ACC112 (cell line): ENCODE results near the gene ZNF275.
"Not testable (repeated sequence)": the region's sequence is repeated elsewhere in the genome, so short reads cannot be mapped to it uniquely, and the experiment has no call there.

ENCODE experiments used
- H2AFZ ChIP-seq: fragments of 200-600 bp; sonication (generic); one replicate; pipeline ENCODE4 v1.6.0; 2017; ENCODE audit warnings: antibody characterized with exemption, low read length; ENCODE audit not compliant: unreplicated experiment
- H3K27ac ChIP-seq: fragments of 200-600 bp; sonication (generic); 2 replicates; pipeline ENCODE4 v1.5.1; 2014; ENCODE audit warnings: low read depth, mild to moderate bottlenecking, antibody characterized with exemption, low read length, moderate library complexity
- H3K27me3 ChIP-seq: fragments of 200-600 bp; sonication (generic); 2 replicates; pipeline ENCODE4 v1.6.1; 2014; ENCODE audit warnings: mild to moderate bottlenecking, antibody characterized with exemption, low read length, moderate library complexity, mixed read lengths; ENCODE audit not compliant: insufficient read depth
- H3K36me3 ChIP-seq: fragments of 200-600 bp; sonication (generic); 2 replicates; pipeline ENCODE4 v1.6.1; 2016; ENCODE audit warnings: mild to moderate bottlenecking, antibody characterized with exemption, low read length, moderate library complexity, mixed read lengths; ENCODE audit not compliant: insufficient read depth
- H3K4me1 ChIP-seq: fragments of 200-600 bp; sonication (generic); one replicate; pipeline ENCODE4 v1.6.1; 2016; ENCODE audit warnings: low read length, mixed read lengths; ENCODE audit not compliant: insufficient read depth, unreplicated experiment, control insufficient read depth
- H3K4me3 ChIP-seq: fragments of 200-600 bp; sonication (generic); 2 replicates; pipeline ENCODE4 v1.5.1; 2014; ENCODE audit warnings: mild to moderate bottlenecking, low read depth, low read length
- H3K79me2 ChIP-seq: fragments of 200-600 bp; sonication (generic); one replicate; pipeline ENCODE4 v1.6.0; 2016; ENCODE audit warnings: low read length; ENCODE audit not compliant: control insufficient read depth, unreplicated experiment, insufficient read depth

ZNF275 gene

GRCh38 chrX:153378607-153379006 lies 44.7 kb downstream of the ZNF275 start:
- H3K4me1 ChIP-seq: peaks cover 5% of the 10 kb centered on the region
- H3K79me2 ChIP-seq: no peaks in the 10 kb centered on the region
- no peak overlapping the region for H2AFZ ChIP-seq
- no peak overlapping the region for H3K4me3 ChIP-seq
- no peaks in the 10 kb centered on the region for H3K36me3 ChIP-seq
- no peaks in the 10 kb centered on the region for H3K27me3 ChIP-seq
- no peak overlapping the region for H3K27ac ChIP-seq

GRCh38 chrX:153379508-153379907 lies 45.6 kb downstream of the ZNF275 start:
- no peaks in the 10 kb centered on the region for H3K27me3 ChIP-seq
- no peaks in the 10 kb centered on the region for H3K36me3 ChIP-seq
- H2AFZ ChIP-seq: no peak overlapping the region
- H3K4me1 ChIP-seq: peaks cover 5% of the 10 kb centered on the region
- no peaks in the 10 kb centered on the region for H3K79me2 ChIP-seq
- no peak overlapping the region for H3K27ac ChIP-seq
- H3K4me3 ChIP-seq: no peak overlapping the region

- H3K27ac ChIP-seq: no peak overlapping the region
- H3K4me3 ChIP-seq: no peak overlapping the region
- no peaks in the 10 kb centered on the region for H3K27me3 ChIP-seq
- no peak overlapping the region for H2AFZ ChIP-seq
- H3K36me3 ChIP-seq: no peaks in the 10 kb centered on the region
- H3K79me2 ChIP-seq: no peaks in the 10 kb centered on the region
- H3K4me1 ChIP-seq: peaks cover 5% of the 10 kb centered on the region
Observed at GRCh38 chrX:153379971-153380581, 46.1 kb downstream of the ZNF275 start.

GRCh38 chrX:153380691-153381090 lies 46.7 kb downstream of the ZNF275 start:
- H3K36me3 ChIP-seq: no peaks in the 10 kb centered on the region
- no peak overlapping the region for H3K4me3 ChIP-seq
- no peaks in the 10 kb centered on the region for H3K27me3 ChIP-seq
- H3K79me2 ChIP-seq: no peaks in the 10 kb centered on the region
- peaks cover 5% of the 10 kb centered on the region for H3K4me1 ChIP-seq
- H2AFZ ChIP-seq: no peak overlapping the region
- no peak overlapping the region for H3K27ac ChIP-seq

- Histone ChIP-seq H3K36me3 (no peaks in the 10 kb centered on the region), H3K27ac (peak overlapping the region; percentile 94), H3K79me2 (no peaks in the 10 kb centered on the region), H3K4me1 (peaks cover 5% of the 10 kb centered on the region), H2AFZ (peak overlapping the region; percentile 53), H3K27me3 (no peaks in the 10 kb centered on the region), H3K4me3 (no peak overlapping the region)
Observed at GRCh38 chrX:153381684-153382532, 48.0 kb downstream of the ZNF275 start.

GRCh38 chrX:153382563-153383482 lies 48.9 kb downstream of the ZNF275 start:
- peak overlapping the region; percentile 94 for H3K27ac ChIP-seq
- no peaks in the 10 kb centered on the region for H3K79me2 ChIP-seq
- no peak overlapping the region for H2AFZ ChIP-seq
- H3K4me1 ChIP-seq: peaks cover 5% of the 10 kb centered on the region
- no peak overlapping the region for H3K4me3 ChIP-seq
- H3K27me3 ChIP-seq: no peaks in the 10 kb centered on the region
- no peaks in the 10 kb centered on the region for H3K36me3 ChIP-seq

- peaks cover 5% of the 10 kb centered on the region for H3K4me1 ChIP-seq
- H2AFZ ChIP-seq: no peak overlapping the region
- H3K4me3 ChIP-seq: no peak overlapping the region
- no peak overlapping the region for H3K27ac ChIP-seq
- H3K36me3 ChIP-seq: no peaks in the 10 kb centered on the region
- H3K27me3 ChIP-seq: no peaks in the 10 kb centered on the region
- no peaks in the 10 kb centered on the region for H3K79me2 ChIP-seq
Observed at GRCh38 chrX:153384390-153384789, 50.4 kb downstream of the ZNF275 start.

GRCh38 chrX:153384973-153385372 lies 51.0 kb downstream of the ZNF275 start:
- H3K36me3 ChIP-seq, H3K27me3 ChIP-seq, H3K4me3 ChIP-seq, H2AFZ ChIP-seq, H3K4me1 ChIP-seq, H3K27ac ChIP-seq, H3K79me2 ChIP-seq: not testable (repeated sequence)

GRCh38 chrX:153386097-153386496 lies 52.1 kb downstream of the ZNF275 start:
- Histone ChIP-seq H2AFZ (no peak overlapping the region), H3K27ac (no peak overlapping the region), H3K27me3 (no peaks in the 10 kb centered on the region), H3K4me3 (no peak overlapping the region), H3K36me3 (no peaks in the 10 kb centered on the region), H3K4me1 (peaks cover 5% of the 10 kb centered on the region), H3K79me2 (no peaks in the 10 kb centered on the region)

- Histone ChIP-seq H3K27me3 (no peaks in the 10 kb centered on the region), H3K79me2 (no peaks in the 10 kb centered on the region), H3K4me3 (no peak overlapping the region), H3K36me3 (no peaks in the 10 kb centered on the region), H3K27ac (no peak overlapping the region), H3K4me1 (no peaks in the 10 kb centered on the region), H2AFZ (no peak overlapping the region)
Observed at GRCh38 chrX:153387345-153387744, 53.4 kb downstream of the ZNF275 start.
